Vagina (tissue), 2 donors: ENCODE results near the gene GNG2.

Experiments used
- POLR2A ChIP-seq, 2 donors: fragments of 450-650 bp; IDR thresholded peaks; one replicate each; pipeline ENCODE4 v1.6.1; 2017; ENCODE audit warnings: antibody characterized with exemption in 2 of 2, mild to moderate bottlenecking in 2 of 2, moderate library complexity in 2 of 2
- POLR2AphosphoS5 ChIP-seq, 2 donors: sonication (generic); formaldehyde crosslinking; IDR thresholded peaks; one replicate each; pipeline ENCODE4 v1.9.0; 2017; ENCODE audit warnings: antibody characterized with exemption in 2 of 2, mild to moderate bottlenecking in 2 of 2, low read depth in 1 of 2; ENCODE audit not compliant: insufficient read depth in 1 of 2
- TF ChIP-seq, protein P1 (sequence below), 3 experiments: fragments of 450-650 bp in 2 of 3; fragments of 200-600 bp in 1 of 3; sonication (generic) in 1 of 3; IDR thresholded peaks; one replicate each; pipeline ENCODE4 v1.5.1; 2017 to 2019; ENCODE audit warnings: antibody characterized with exemption in 3 of 3, mild to moderate bottlenecking in 2 of 3, moderate library complexity in 2 of 3

DNA sequence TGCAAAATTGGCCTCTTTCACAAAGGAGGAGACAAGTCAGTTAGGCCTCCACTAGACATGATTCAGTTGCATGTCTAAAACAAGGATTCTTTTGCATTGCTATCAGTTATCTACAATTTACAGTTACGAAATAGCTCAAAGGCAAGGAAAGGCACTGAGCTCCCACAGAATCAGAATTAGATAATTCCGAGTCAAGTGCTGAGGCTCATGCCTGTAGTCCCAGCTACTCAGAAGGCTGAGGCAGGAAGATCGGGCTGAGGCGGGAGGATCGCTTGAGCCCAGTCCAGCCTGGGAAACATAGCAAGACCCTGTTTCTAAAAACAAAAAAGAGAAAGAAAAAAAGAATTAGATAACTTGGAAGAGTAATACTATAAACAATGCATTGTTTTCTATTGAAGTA is 116.7 kb downstream of the GNG2 start:
- TF ChIP-seq, protein P1, sequence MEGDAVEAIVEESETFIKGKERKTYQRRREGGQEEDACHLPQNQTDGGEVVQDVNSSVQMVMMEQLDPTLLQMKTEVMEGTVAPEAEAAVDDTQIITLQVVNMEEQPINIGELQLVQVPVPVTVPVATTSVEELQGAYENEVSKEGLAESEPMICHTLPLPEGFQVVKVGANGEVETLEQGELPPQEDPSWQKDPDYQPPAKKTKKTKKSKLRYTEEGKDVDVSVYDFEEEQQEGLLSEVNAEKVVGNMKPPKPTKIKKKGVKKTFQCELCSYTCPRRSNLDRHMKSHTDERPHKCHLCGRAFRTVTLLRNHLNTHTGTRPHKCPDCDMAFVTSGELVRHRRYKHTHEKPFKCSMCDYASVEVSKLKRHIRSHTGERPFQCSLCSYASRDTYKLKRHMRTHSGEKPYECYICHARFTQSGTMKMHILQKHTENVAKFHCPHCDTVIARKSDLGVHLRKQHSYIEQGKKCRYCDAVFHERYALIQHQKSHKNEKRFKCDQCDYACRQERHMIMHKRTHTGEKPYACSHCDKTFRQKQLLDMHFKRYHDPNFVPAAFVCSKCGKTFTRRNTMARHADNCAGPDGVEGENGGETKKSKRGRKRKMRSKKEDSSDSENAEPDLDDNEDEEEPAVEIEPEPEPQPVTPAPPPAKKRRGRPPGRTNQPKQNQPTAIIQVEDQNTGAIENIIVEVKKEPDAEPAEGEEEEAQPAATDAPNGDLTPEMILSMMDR (IDR thresholded peaks at IDR 0.05), result no peak
- TF ChIP-seq POLR2A (IDR thresholded peaks at IDR 0.05), result no peak
- TF ChIP-seq POLR2AphosphoS5 (IDR thresholded peaks at IDR 0.05; ENCODE audit: insufficient read depth in 1 of 2, low read depth in 1 of 2), result no peak
